ENCODE data around the gene NFIL3. TPM values are rescaled to one million over a fixed set of nuclear protein-coding genes. Genes with fewer than 3 reads are reported as not detected.

The NFIL3 gene
- total and polyA plus RNA-seq, 2 of the 8 experiments (the other 6 are each of a cell fraction or from before 2014, with no cell fraction given), result 3.4 to 13.5 TPM

DNA sequence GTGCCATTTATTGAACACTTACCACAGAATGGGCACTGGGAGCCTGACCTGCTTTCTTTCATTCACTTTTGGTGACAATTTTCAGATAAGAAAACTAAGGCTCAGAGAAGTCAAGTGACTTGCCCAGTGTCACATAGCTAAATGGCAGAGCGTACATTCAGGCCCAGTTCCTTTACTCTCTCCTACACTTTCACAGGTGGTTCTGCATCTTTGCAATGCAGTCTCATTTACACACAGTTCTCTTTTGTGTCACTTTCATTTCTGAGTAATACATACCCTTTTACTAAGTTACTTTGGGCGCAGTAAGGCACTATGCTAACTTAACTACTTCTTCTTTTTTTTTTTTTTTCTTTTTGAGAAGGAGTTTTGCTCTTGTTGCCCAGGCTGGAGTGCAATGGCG, 8.3 kb downstream of the NFIL3 start:
- H3K27me3 ChIP-seq (replicated peaks in 1 of 4; ENCODE audit: control insufficient read depth in 3 of 4, extremely low read depth in 1 of 4, insufficient read depth in 3 of 4, low read length in 3 of 4), result peaks cover 0 to 2% (median under 1%) of the 10 kb centered on the region in 4 experiments; a peak in 4 of 7 replicates
- 92% methylated on average over 1 of the region's 3 CpGs; no CpG with 5 or more reads in 1 of the 2 experiments for WGBS, 2 experiments (ENCODE audit: extremely low coverage in 1 of 2, insufficient coverage in 1 of 2, insufficient read length in 1 of 2, insufficient replicate concordance in 2 of 2, low coverage in 1 of 2, low lambda C conversion rate in 2 of 2, missing lambda C conversion rate in 1 of 2)
- H2BK20ac ChIP-seq (ENCODE audit: low read length), result no peak overlapping the region
- no peak overlapping the region for H3K9ac ChIP-seq (replicated peaks in 1 of 4; ENCODE audit: extremely low read depth in 1 of 4, low read depth in 3 of 4, low read length in 3 of 4)
- no peaks in the 10 kb centered on the region for H3K9me3 ChIP-seq (ENCODE audit: insufficient read depth in 2 of 2, low read depth in 1 of 2, low read length in 1 of 2)
- no peak overlapping the region for H4K91ac ChIP-seq (replicated peaks; ENCODE audit: insufficient read length, low read length)
- H3K4me3 ChIP-seq (ENCODE audit: extremely low read depth in 1 of 4, insufficient read depth in 2 of 4, low read depth in 3 of 4, low read length in 4 of 4), result no peak overlapping the region
- peaks cover under 1% of the 10 kb centered on the region; the same call in 1 of the 2 replicates for H3K79me1 ChIP-seq (ENCODE audit: low read depth, low read length)
- no peak overlapping the region for H3K56ac ChIP-seq (replicated peaks; ENCODE audit: insufficient read length, low read depth, low read length)
- ChIA-PET POLR2A (ENCODE audit: partially characterized antibody) (no interaction called here), CTCF (ENCODE audit: partially characterized antibody) (interaction anchor here (0.7 to 1.7 kb wide), 2 partner anchors 18 to 500 kb away, joined by 4 to 8 read pairs; no protein-coding TSS in a partner anchor)
- no peaks in the 10 kb centered on the region; a peak in 1 of 7 replicates for H3K4me1 ChIP-seq (replicated peaks in 1 of 4; ENCODE audit: control insufficient read depth in 3 of 4, insufficient read depth in 4 of 4, low read length in 3 of 4)
- no peak overlapping the region for H2BK5ac ChIP-seq (ENCODE audit: low read depth, low read length)
- H4K5ac ChIP-seq (ENCODE audit: insufficient read length, low read depth, low read length), result no peak overlapping the region
- no peak overlapping the region for H2BK15ac ChIP-seq (ENCODE audit: low read length)
- H3K79me2 ChIP-seq (ENCODE audit: control insufficient read depth in 1 of 2, insufficient read depth in 2 of 2, low read length in 2 of 2), result peaks cover 0 to 59% of the 10 kb centered on the region in 2 experiments; a peak in 2 of 4 replicates
- no peak overlapping the region for H3K27ac ChIP-seq (ENCODE audit: low read depth, low read length)
- H3K23ac ChIP-seq (ENCODE audit: insufficient read length), result no peak overlapping the region
- FAIRE-seq (no peak), DNase-seq (ENCODE audit: low read depth in 1 of 2, low spot score in 2 of 2) (no peak)
- H3K4ac ChIP-seq (replicated peaks; ENCODE audit: insufficient read length, low read depth, low read length), result no peak overlapping the region
- H3K18ac ChIP-seq (ENCODE audit: extremely low read depth, low read length), result no peak overlapping the region
- H3K4me2 ChIP-seq (ENCODE audit: insufficient read depth in 1 of 2, low read depth in 2 of 2, low read length in 2 of 2), result no peak overlapping the region
- H2BK12ac ChIP-seq (ENCODE audit: low read depth, low read length), result no peak overlapping the region
- no peaks in the 10 kb centered on the region for H3K23me2 ChIP-seq (ENCODE audit: low read depth, low read length)
- no peak overlapping the region for H4K8ac ChIP-seq (ENCODE audit: extremely low read depth, insufficient read depth, low read length)
- H2AFZ ChIP-seq (ENCODE audit: low read length), result no peak overlapping the region
- peaks cover 6 to 9% of the 10 kb centered on the region in 2 experiments for H4K20me1 ChIP-seq (replicated peaks in 1 of 2; ENCODE audit: control insufficient read depth in 1 of 2, insufficient read depth in 2 of 2, low read length in 2 of 2)
- no peak overlapping the region for H3K14ac ChIP-seq (ENCODE audit: insufficient read length)
- H2BK120ac ChIP-seq (replicated peaks; ENCODE audit: low read depth, low read length), result no peak overlapping the region
- peaks cover 0 to 4% (median 0%) of the 10 kb centered on the region in 4 experiments; a peak in 2 of 8 replicates for H3K36me3 ChIP-seq (ENCODE audit: control insufficient read depth in 2 of 4, insufficient read depth in 4 of 4, low read length in 3 of 4)
- no peak overlapping the region for H2AK5ac ChIP-seq (ENCODE audit: low read depth, low read length)
- no peak for TF ChIP-seq RXRA (IDR thresholded peaks at IDR 0.05; ENCODE audit: insufficient read depth, low read depth, low read length)
- no peak for TF ChIP-seq PHF8 (conservative IDR thresholded peaks at IDR 0.05; ENCODE audit: low read depth, low read length)
- no peak for TF ChIP-seq SAP30 (IDR thresholded peaks at IDR 0.05; ENCODE audit: insufficient read depth, insufficient replicate concordance, low read length)
- no peak for TF ChIP-seq CBX8 (IDR thresholded peaks at IDR 0.05; ENCODE audit: borderline replicate concordance, low read depth, low read length)
- TF ChIP-seq GABPA (IDR thresholded peaks at IDR 0.05; ENCODE audit: borderline replicate concordance, insufficient read depth, low read length), result no peak
- TF ChIP-seq, protein P1, sequence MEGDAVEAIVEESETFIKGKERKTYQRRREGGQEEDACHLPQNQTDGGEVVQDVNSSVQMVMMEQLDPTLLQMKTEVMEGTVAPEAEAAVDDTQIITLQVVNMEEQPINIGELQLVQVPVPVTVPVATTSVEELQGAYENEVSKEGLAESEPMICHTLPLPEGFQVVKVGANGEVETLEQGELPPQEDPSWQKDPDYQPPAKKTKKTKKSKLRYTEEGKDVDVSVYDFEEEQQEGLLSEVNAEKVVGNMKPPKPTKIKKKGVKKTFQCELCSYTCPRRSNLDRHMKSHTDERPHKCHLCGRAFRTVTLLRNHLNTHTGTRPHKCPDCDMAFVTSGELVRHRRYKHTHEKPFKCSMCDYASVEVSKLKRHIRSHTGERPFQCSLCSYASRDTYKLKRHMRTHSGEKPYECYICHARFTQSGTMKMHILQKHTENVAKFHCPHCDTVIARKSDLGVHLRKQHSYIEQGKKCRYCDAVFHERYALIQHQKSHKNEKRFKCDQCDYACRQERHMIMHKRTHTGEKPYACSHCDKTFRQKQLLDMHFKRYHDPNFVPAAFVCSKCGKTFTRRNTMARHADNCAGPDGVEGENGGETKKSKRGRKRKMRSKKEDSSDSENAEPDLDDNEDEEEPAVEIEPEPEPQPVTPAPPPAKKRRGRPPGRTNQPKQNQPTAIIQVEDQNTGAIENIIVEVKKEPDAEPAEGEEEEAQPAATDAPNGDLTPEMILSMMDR (IDR thresholded peaks at IDR 0.05; ENCODE audit: control extremely low read depth in 1 of 3, insufficient read depth in 1 of 3, low read depth in 1 of 3, low read length in 3 of 3), result no peak
- no peak for TF ChIP-seq POLR2AphosphoS5 (IDR thresholded peaks at IDR 0.05; ENCODE audit: low read depth, low read length)
- no peak for TF ChIP-seq POU5F1 (IDR thresholded peaks at IDR 0.05; ENCODE audit: low read depth, low read length)
- TF ChIP-seq, protein P2, sequence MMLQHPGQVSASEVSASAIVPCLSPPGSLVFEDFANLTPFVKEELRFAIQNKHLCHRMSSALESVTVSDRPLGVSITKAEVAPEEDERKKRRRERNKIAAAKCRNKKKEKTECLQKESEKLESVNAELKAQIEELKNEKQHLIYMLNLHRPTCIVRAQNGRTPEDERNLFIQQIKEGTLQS (IDR thresholded peaks at IDR 0.05; ENCODE audit: insufficient read depth, low read depth, low read length), result no peak
- no peak for TF ChIP-seq CHD2 (IDR thresholded peaks at IDR 0.05; ENCODE audit: low read length)

Data from H1 (cell line).